Hematopoietic multipotent progenitor cell treated with erythropoietin and hydrocortisone succinate and interleukin-3 and kit ligand, for 6 days (in vitro differentiated cells): ENCODE results near the gene NPBWR2.
A peak's percentile ranks its signal among the peaks of the same experiment; 100 is the strongest.

Source experiments
- DNase-seq: peaks from one replicate; pipeline ENCODE4 v3.0.0-alpha.2; 2015

Gene NPBWR2

GRCh38 chr20:64116541-64117431 lies 9.4 kb upstream of the NPBWR2 start:
- no peak for DNase-seq

GRCh38 chr20:64116016-64116415 lies 8.7 kb upstream of the NPBWR2 start:
- no peak for DNase-seq

GRCh38 chr20:64115171-64115911 lies 8.0 kb upstream of the NPBWR2 start:
- DNase-seq, result no peak

- DNase-seq, result no peak
Observed at GRCh38 chr20:64114356-64114971, 7.1 kb upstream of the NPBWR2 start.

- DNase-seq, result no peak
Observed at GRCh38 chr20:64113796-64114355, 6.5 kb upstream of the NPBWR2 start.

GRCh38 chr20:64113444-64113775 lies 6.0 kb upstream of the NPBWR2 start:
- no peak for DNase-seq

- no peak for DNase-seq
Observed at GRCh38 chr20:64112691-64113443, 5.5 kb upstream of the NPBWR2 start.

GRCh38 chr20:64111841-64112641 lies 4.7 kb upstream of the NPBWR2 start:
- DNase-seq, result no peak

- DNase-seq, result no peak
Observed at GRCh38 chr20:64110411-64111068, 3.2 kb upstream of the NPBWR2 start.

GRCh38 chr20:64109831-64110391 lies 2.5 kb upstream of the NPBWR2 start:
- DNase-seq, result no peak

- DNase-seq, result no peak
Observed at GRCh38 chr20:64108731-64109681, 1.6 kb upstream of the NPBWR2 start.

GRCh38 chr20:64107736-64108457 lies 532 bp upstream of the NPBWR2 start:
- peak; percentile 61 for DNase-seq

GRCh38 chr20:64106435-64106961 lies 867 bp downstream of the NPBWR2 start:
- DNase-seq, result no peak

- no peak for DNase-seq
Observed at GRCh38 chr20:64105846-64106434, 1.4 kb downstream of the NPBWR2 start.

- DNase-seq, result no peak
Observed at GRCh38 chr20:64104667-64105451, 2.5 kb downstream of the NPBWR2 start.

- DNase-seq, result no peak
Observed at GRCh38 chr20:64103871-64104666, 3.3 kb downstream of the NPBWR2 start.
